Adipocyte (in vitro differentiated cells): ENCODE measurements around the gene ZKSCAN3.
"Not testable (repeated sequence)": the region's sequence is repeated elsewhere in the genome, so short reads cannot be mapped to it uniquely, and the experiment has no call there.

Experiments used
- DNase-seq: peaks from one replicate; pipeline ENCODE4 v3.0.0-alpha.2; 2015; ENCODE audit warnings: low read depth
- H3K27me3 ChIP-seq: replicated peaks from 2 replicates; pipeline ENCODE4 v1.7.0; 2013; ENCODE audit warnings: mild to moderate bottlenecking, low read length, moderate library complexity; ENCODE audit not compliant: control insufficient read depth, insufficient read depth
- H3K36me3 ChIP-seq: 2 replicates; pipeline ENCODE4 v1.7.0; 2013; ENCODE audit warnings: low read length, mild to moderate bottlenecking, moderate library complexity; ENCODE audit not compliant: control insufficient read depth, insufficient read depth, severe bottlenecking
- H3K4me1 ChIP-seq: 2 replicates; pipeline ENCODE4 v1.7.0; 2013; ENCODE audit warnings: mild to moderate bottlenecking, low read length, moderate library complexity; ENCODE audit not compliant: control insufficient read depth, insufficient read depth
- H3K4me3 ChIP-seq: 2 replicates; pipeline ENCODE4 v1.7.0; 2013; ENCODE audit warnings: mild to moderate bottlenecking, low read length, moderate library complexity
- H3K9ac ChIP-seq: 2 replicates; pipeline ENCODE4 v1.7.0; 2013; ENCODE audit warnings: mild to moderate bottlenecking, low read length, moderate library complexity
- H3K9me3 ChIP-seq: 2 replicates; pipeline ENCODE4 v1.7.0; 2013; ENCODE audit warnings: mild to moderate bottlenecking, low read length, moderate library complexity; ENCODE audit not compliant: control insufficient read depth

The ZKSCAN3 gene

GRCh38 chr6:28383235-28384142, 33.7 kb downstream of the ZKSCAN3 start:
- H3K4me1 ChIP-seq, result peaks cover 12% of the 10 kb centered on the region
- H3K9ac ChIP-seq, result peak overlapping the region; percentile 84
- H3K9me3 ChIP-seq, result peaks cover 6% of the 10 kb centered on the region
- peaks cover 32% of the 10 kb centered on the region for H3K36me3 ChIP-seq
- peak overlapping the region; percentile 84 for H3K4me3 ChIP-seq
- DNase-seq, result peak; percentile 82
- no peaks in the 10 kb centered on the region for H3K27me3 ChIP-seq

GRCh38 chr6:28384143-28384533, 34.4 kb downstream of the ZKSCAN3 start:
- Histone ChIP-seq H3K4me1 (peaks cover 12% of the 10 kb centered on the region), H3K9ac (no peak overlapping the region), H3K9me3 (no peaks in the 10 kb centered on the region), H3K4me3 (no peak overlapping the region), H3K27me3 (no peaks in the 10 kb centered on the region), H3K36me3 (peaks cover 34% of the 10 kb centered on the region)
- no peak for DNase-seq

- peaks cover 46% of the 10 kb centered on the region for H3K36me3 ChIP-seq
- DNase-seq, result no peak
- H3K4me3 ChIP-seq, result no peak overlapping the region
- H3K9ac ChIP-seq, result no peak overlapping the region
- H3K4me1 ChIP-seq, result no peaks in the 10 kb centered on the region
- H3K9me3 ChIP-seq, result no peaks in the 10 kb centered on the region
- no peaks in the 10 kb centered on the region for H3K27me3 ChIP-seq
These were observed 40.9 kb downstream of the ZKSCAN3 start for GRCh38 chr6:28390688-28391087.

- peaks cover 7% of the 10 kb centered on the region for H3K4me1 ChIP-seq
- H3K9ac ChIP-seq, result no peak overlapping the region
- H3K27me3 ChIP-seq, result no peaks in the 10 kb centered on the region
- H3K36me3 ChIP-seq, result peaks cover 39% of the 10 kb centered on the region
- no peak overlapping the region for H3K4me3 ChIP-seq
- H3K9me3 ChIP-seq, result no peaks in the 10 kb centered on the region
- peak; percentile 22 for DNase-seq
These were observed 44.3 kb downstream of the ZKSCAN3 start for GRCh38 chr6:28393912-28394662.

GRCh38 chr6:28395918-28396317, 46.2 kb downstream of the ZKSCAN3 start:
- DNase-seq, result no peak
- H3K9me3 ChIP-seq, result no peaks in the 10 kb centered on the region
- H3K27me3 ChIP-seq, result no peaks in the 10 kb centered on the region
- H3K36me3 ChIP-seq, result peaks cover 21% of the 10 kb centered on the region
- H3K9ac ChIP-seq, result no peak overlapping the region
- H3K4me1 ChIP-seq, result peaks cover 13% of the 10 kb centered on the region
- H3K4me3 ChIP-seq, result no peak overlapping the region

DNA sequence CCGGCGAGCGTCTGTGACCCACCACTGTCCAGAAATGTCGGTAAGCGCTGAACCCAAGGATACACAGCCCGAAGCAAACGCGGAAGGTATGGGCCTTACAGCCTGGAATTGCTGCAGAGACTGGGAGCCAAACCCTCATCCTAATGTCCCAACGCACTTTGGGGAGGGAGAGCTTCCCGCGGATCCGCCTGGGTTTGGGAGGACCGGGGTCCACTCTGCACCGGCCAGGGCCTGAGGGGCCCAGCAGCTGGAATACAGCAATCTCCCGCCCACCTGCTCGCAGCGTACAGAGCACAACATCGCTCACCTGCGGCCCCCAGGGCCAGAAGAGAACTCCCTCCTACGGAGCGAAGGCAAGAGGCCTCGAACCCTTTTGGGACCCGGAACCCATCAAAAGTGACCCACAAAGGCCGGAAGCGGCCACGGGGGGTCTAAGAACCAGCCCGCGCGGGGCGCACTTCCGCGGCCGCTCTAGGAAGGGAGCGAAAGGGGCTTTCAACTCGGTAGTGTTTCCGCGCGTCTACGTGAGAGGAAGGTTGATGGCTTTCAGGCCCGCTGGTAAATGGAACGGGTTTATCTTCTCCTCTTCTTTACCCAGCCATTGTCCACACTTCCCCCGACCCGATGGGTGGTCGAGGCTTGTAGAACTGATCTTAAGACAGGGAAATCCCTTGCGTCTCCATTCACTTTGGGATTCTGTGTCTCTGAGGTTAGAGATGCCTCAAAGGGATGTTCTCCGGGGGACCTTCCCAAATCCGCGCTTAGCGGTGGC, 49.8 kb downstream of the ZKSCAN3 start, which contains the start of gene ZSCAN12:
ZSCAN12 (minus strand) TSS at position 398 of the 772 bp plus-strand sequence. CDS start 1,342 bp downstream, outside the sequence.
- peak within 1 kb of the TSS; percentile 99 for H3K4me3 ChIP-seq
- peak; percentile 93 for DNase-seq
- peaks cover 13% of the 10 kb centered on the region for H3K4me1 ChIP-seq
- peak within 1 kb of the TSS; percentile 92 for H3K9ac ChIP-seq
- no peaks in the 10 kb centered on the region for H3K36me3 ChIP-seq
- no peaks in the 10 kb centered on the region for H3K9me3 ChIP-seq
- H3K27me3 ChIP-seq, result no peaks in the 10 kb centered on the region

DNA sequence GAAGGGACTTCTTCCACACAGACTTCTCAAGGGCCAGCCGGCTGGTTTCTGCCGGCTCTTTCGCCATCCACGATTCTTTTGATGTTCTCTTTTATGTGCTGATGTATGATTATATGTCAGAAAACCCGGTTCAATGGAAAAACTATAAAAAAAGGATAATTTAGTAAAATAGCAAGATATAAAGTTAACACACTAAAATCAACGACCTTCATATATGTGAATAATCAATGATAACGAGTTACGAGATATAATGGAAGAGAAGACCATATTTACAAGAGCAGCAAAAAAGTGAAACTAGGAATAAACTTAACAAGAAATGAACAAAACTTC, 50.3 kb downstream of the ZKSCAN3 start:
- Histone ChIP-seq H3K4me3 (peak overlapping the region; percentile 99), H3K4me1 (peaks cover 13% of the 10 kb centered on the region), H3K27me3 (no peaks in the 10 kb centered on the region), H3K9me3 (no peaks in the 10 kb centered on the region), H3K36me3 (no peaks in the 10 kb centered on the region), H3K9ac (peak overlapping the region; percentile 92)
- no peak for DNase-seq

- H3K36me3 ChIP-seq, result no peaks in the 10 kb centered on the region
- H3K9ac ChIP-seq, result no peak overlapping the region
- DNase-seq, result peak; percentile 18
- H3K4me1 ChIP-seq, result peaks cover 13% of the 10 kb centered on the region
- no peaks in the 10 kb centered on the region for H3K27me3 ChIP-seq
- H3K4me3 ChIP-seq, result no peak overlapping the region
- H3K9me3 ChIP-seq, result no peaks in the 10 kb centered on the region
These were observed 51.4 kb downstream of the ZKSCAN3 start for GRCh38 chr6:28401172-28401571.

GRCh38 chr6:28402197-28402596, 52.5 kb downstream of the ZKSCAN3 start:
- no peak for DNase-seq
- peaks cover 13% of the 10 kb centered on the region for H3K4me1 ChIP-seq
- no peak overlapping the region for H3K4me3 ChIP-seq
- H3K36me3 ChIP-seq, result no peaks in the 10 kb centered on the region
- no peaks in the 10 kb centered on the region for H3K27me3 ChIP-seq
- no peaks in the 10 kb centered on the region for H3K9me3 ChIP-seq
- H3K9ac ChIP-seq, result no peak overlapping the region

GRCh38 chr6:28403923-28404322, 54.2 kb downstream of the ZKSCAN3 start:
- not testable (repeated sequence) for H3K4me3 ChIP-seq, H3K9ac ChIP-seq, DNase-seq

DNA sequence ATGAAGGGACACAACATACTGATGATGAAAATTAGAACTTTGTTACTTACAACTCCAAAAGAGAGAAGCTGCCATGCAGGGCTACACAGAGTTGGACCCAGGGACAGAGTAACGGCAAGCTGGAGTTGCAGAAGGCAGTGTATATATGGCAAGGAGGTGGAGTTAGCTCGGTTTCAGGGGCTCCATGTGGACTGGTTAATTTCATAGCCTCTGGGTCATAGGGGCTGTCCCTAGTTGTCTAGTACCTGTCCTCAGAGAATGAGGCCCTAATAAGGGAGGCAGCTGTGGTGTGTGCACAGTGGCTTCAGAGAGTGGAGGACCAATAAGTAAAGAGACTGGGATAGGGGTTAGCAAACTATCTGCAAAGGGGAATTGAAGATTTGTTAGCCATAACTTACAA, 57.7 kb downstream of the ZKSCAN3 start:
- no peak for DNase-seq
- H3K4me1 ChIP-seq, result no peaks in the 10 kb centered on the region
- H3K9me3 ChIP-seq, result no peaks in the 10 kb centered on the region
- H3K27me3 ChIP-seq, result no peaks in the 10 kb centered on the region
- no peak overlapping the region for H3K4me3 ChIP-seq
- no peak overlapping the region for H3K9ac ChIP-seq
- H3K36me3 ChIP-seq, result no peaks in the 10 kb centered on the region

More at GRCh38 chr6:28403923-28404322, 54.2 kb downstream of the ZKSCAN3 start:
- not testable (repeated sequence) for H3K9me3 ChIP-seq, H3K36me3 ChIP-seq, H3K4me1 ChIP-seq, H3K27me3 ChIP-seq
